ENCODE measurements around the gene ZNF219. TPM values are rescaled to one million over a fixed set of nuclear protein-coding genes. Genes with fewer than 3 reads are reported as not detected.

The ZNF219 gene
- total RNA-seq, 2 donors from 2014 or later, result 43.4 to 59.6 TPM

GRCh38 chr14:21054768-21055145 is 43.7 kb downstream of the ZNF219 start:
- H3K27ac Mint-ChIP-seq, result no peak overlapping the region
- no peaks in the 10 kb centered on the region for H3K27me3 Mint-ChIP-seq (ENCODE audit: insufficient read depth)
- Histone ChIP-seq H3K36me3 (ENCODE audit: control insufficient read depth, insufficient read depth, low read length) (no peaks in the 10 kb centered on the region), H3K4me1 (ENCODE audit: control insufficient read depth, insufficient read depth, low read length) (peaks cover 2% of the 10 kb centered on the region), H3K9me3 (ENCODE audit: control insufficient read depth, low read length) (no peaks in the 10 kb centered on the region), H3K27me3 (ENCODE audit: control insufficient read depth, insufficient read depth, low read length, poor library complexity, severe bottlenecking) (no peaks in the 10 kb centered on the region), H3K4me3 (ENCODE audit: low read length) (no peak overlapping the region), H3K27ac (ENCODE audit: low read depth, low read length) (no peak overlapping the region), H3K9ac (ENCODE audit: extremely low read depth, low read length, poor library complexity, severe bottlenecking) (no peak overlapping the region)
- H3K4me1 Mint-ChIP-seq, result peaks cover 12% of the 10 kb centered on the region
- no peaks in the 10 kb centered on the region for H3K36me3 Mint-ChIP-seq (ENCODE audit: low read depth)
- no peak for DNase-seq
- WGBS, 2 experiments (ENCODE audit: insufficient coverage in 1 of 2, insufficient read length in 1 of 2), result 97 to 100% methylated on average over 1 to 3 of the region's 4 CpGs
- H3K4me3 Mint-ChIP-seq, result no peak overlapping the region
- no peak for TF ChIP-seq CTCF (conservative IDR thresholded peaks at IDR 0.05)
- H3K9me3 Mint-ChIP-seq, result no peaks in the 10 kb centered on the region

GRCh38 chr14:21054123-21054767 is 44.2 kb downstream of the ZNF219 start:
- Mint-ChIP-seq H3K4me1 (peaks cover 12% of the 10 kb centered on the region), H3K36me3 (ENCODE audit: low read depth) (no peaks in the 10 kb centered on the region), H3K27me3 (ENCODE audit: insufficient read depth) (no peaks in the 10 kb centered on the region), H3K27ac (no peak overlapping the region), H3K9me3 (no peaks in the 10 kb centered on the region), H3K4me3 (no peak overlapping the region)
- Histone ChIP-seq H3K9me3 (ENCODE audit: control insufficient read depth, low read length) (no peaks in the 10 kb centered on the region), H3K27ac (ENCODE audit: low read depth, low read length) (no peak overlapping the region), H3K36me3 (ENCODE audit: control insufficient read depth, insufficient read depth, low read length) (no peaks in the 10 kb centered on the region), H3K9ac (ENCODE audit: extremely low read depth, low read length, poor library complexity, severe bottlenecking) (no peak overlapping the region), H3K4me3 (ENCODE audit: low read length) (no peak overlapping the region), H3K27me3 (ENCODE audit: control insufficient read depth, insufficient read depth, low read length, poor library complexity, severe bottlenecking) (no peaks in the 10 kb centered on the region), H3K4me1 (ENCODE audit: control insufficient read depth, insufficient read depth, low read length) (peaks cover 2% of the 10 kb centered on the region)
- WGBS, 2 experiments (ENCODE audit: insufficient coverage in 1 of 2, insufficient read length in 1 of 2), result 93% methylated on average over 3 of the region's 3 CpGs; no CpG with 5 or more reads in 1 of the 2 experiments
- no peak for DNase-seq
- no peak for TF ChIP-seq CTCF (conservative IDR thresholded peaks at IDR 0.05)

GRCh38 chr14:21053184-21054122 is 45.0 kb downstream of the ZNF219 start:
- Histone ChIP-seq H3K4me3 (ENCODE audit: low read length) (no peak overlapping the region), H3K9ac (ENCODE audit: extremely low read depth, low read length, poor library complexity, severe bottlenecking) (no peak overlapping the region), H3K36me3 (ENCODE audit: control insufficient read depth, insufficient read depth, low read length) (no peaks in the 10 kb centered on the region), H3K9me3 (ENCODE audit: control insufficient read depth, low read length) (no peaks in the 10 kb centered on the region), H3K4me1 (ENCODE audit: control insufficient read depth, insufficient read depth, low read length) (peaks cover 2% of the 10 kb centered on the region), H3K27me3 (ENCODE audit: control insufficient read depth, insufficient read depth, low read length, poor library complexity, severe bottlenecking) (no peaks in the 10 kb centered on the region), H3K27ac (ENCODE audit: low read depth, low read length) (no peak overlapping the region)
- DNase-seq, result no peak
- Mint-ChIP-seq H3K27ac (no peak overlapping the region), H3K9me3 (no peaks in the 10 kb centered on the region), H3K4me1 (peaks cover 15% of the 10 kb centered on the region), H3K4me3 (no peak overlapping the region), H3K36me3 (ENCODE audit: low read depth) (no peaks in the 10 kb centered on the region), H3K27me3 (ENCODE audit: insufficient read depth) (no peaks in the 10 kb centered on the region)
- no peak for TF ChIP-seq CTCF (conservative IDR thresholded peaks at IDR 0.05)
- 93% methylated on average over 17 to 20 of the region's 20 CpGs for WGBS, 2 experiments (ENCODE audit: insufficient coverage in 1 of 2, insufficient read length in 1 of 2)

Measured in endodermal cell (in vitro differentiated cells).